K562 (cell line): ENCODE measurements around the gene PRF1. TPM values are rescaled to one million over a fixed set of nuclear protein-coding genes. Genes with fewer than 3 reads are reported as not detected.
A peak's percentile ranks its signal among the peaks of the same experiment; 100 is the strongest.

Experiments
- BHLHE40 ChIP-seq: IDR thresholded peaks from 2 replicates; pipeline ENCODE4 v1.6.1; 2011; ENCODE audit warnings: low read length, improper control_type of control experiment
- CC2D1A ChIP-seq: fragments of 450-650 bp; IDR thresholded peaks from 2 replicates; pipeline ENCODE4 v1.6.1; 2017; ENCODE audit warnings: mild to moderate bottlenecking
- MYNN ChIP-seq, 2 experiments: sonication (generic); formaldehyde crosslinking in 1 of 2; IDR thresholded peaks; 2 replicates each; pipeline versions ENCODE4 v1.5.0 to v1.6.1; 2016 to 2020; ENCODE audit warnings: antibody characterized with exemption in 1 of 2, missing genetic modification reagents in 1 of 2
- RBM34 ChIP-seq: fragments of 200-400 bp; formaldehyde crosslinking; IDR thresholded peaks from 2 replicates; pipeline ENCODE4 v1.6.1; 2018; ENCODE audit warnings: low read length, borderline replicate concordance; ENCODE audit not compliant: insufficient read depth
- RUNX1 ChIP-seq: sonication (generic); IDR thresholded peaks from 2 replicates; pipeline ENCODE4 v1.6.1; 2016; ENCODE audit warnings: antibody characterized with exemption, low read depth
- SAFB2 ChIP-seq: fragments of 200-400 bp; formaldehyde crosslinking; IDR thresholded peaks from 2 replicates; pipeline ENCODE4 v1.6.1; 2018; ENCODE audit warnings: borderline replicate concordance, low read length, low read depth, moderate library complexity; ENCODE audit not compliant: severe bottlenecking
- SMAD4 ChIP-seq: fragments of 250-450 bp; sonication (Bioruptor Pico); conservative IDR thresholded peaks from 2 replicates; pipeline ENCODE4 v1.8.0; 2021; ENCODE audit warnings: inconsistent platforms, mild to moderate bottlenecking, moderate library complexity
- ZEB2 ChIP-seq: fragments of 450-650 bp; IDR thresholded peaks from 2 replicates; pipeline ENCODE4 v1.6.1; 2016
- ZNF41 ChIP-seq: fragments of 250-450 bp; sonication (Bioruptor Pico); conservative IDR thresholded peaks from 2 replicates; pipeline ENCODE4 v1.4.0; 2020; ENCODE audit warnings: mild to moderate bottlenecking
- polyA plus RNA-seq, 8 experiments: library from polyadenylated mRNA; depleted of rRNA in 4 of 8; stranded (reverse) in 5 of 8; unstranded in 3 of 8; fragments of >200 nt; fragmentation: Nextera tagmentation in 2 of 8; fragmentation: Illumina TruSeq in 1 of 8; extraction: Ambion mirVana in 2 of 8; extraction: Trizol in 1 of 8; gene quantifications; 2 replicates each; pipeline versions ENCODE4 v1.2.1 to v1.2.3, GENCODE V29; 2011 to 2014; ENCODE audit warnings: inconsistent platforms in 1 of 8, missing spikeins in 1 of 8
- total RNA-seq, 7 experiments: library from RNA; depleted of rRNA in 6 of 7; stranded (reverse); fragments of >200 nt in 6 of 7; fragmentation: Illumina TruSeq in 2 of 7; extraction: Trizol in 2 of 7; gene quantifications; 2 replicates each; pipeline versions ENCODE4 v1.2.1 to v1.2.3, GENCODE V29; 2011 to 2021; ENCODE audit warnings: low replicate concordance in 1 of 7
- TF ChIP-seq, protein P1 (sequence below), 2 experiments: fragments of 450-650 bp in 1 of 2; sonication (generic) in 1 of 2; formaldehyde crosslinking in 1 of 2; IDR thresholded peaks; 2 replicates each; pipeline versions ENCODE4 v1.7.1 to v1.9.0; 2016 to 2022; ENCODE audit warnings: inconsistent platforms in 1 of 2, mild to moderate bottlenecking in 1 of 2, missing genetic modification reagents in 1 of 2
- TF ChIP-seq, protein P2 (sequence below): fragments of 250-450 bp; sonication (Bioruptor Pico); IDR thresholded peaks from 2 replicates; pipeline ENCODE4 v1.8.0; 2021; ENCODE audit warnings: mild to moderate bottlenecking, moderate library complexity
- TF ChIP-seq, protein P3 (sequence below): fragments of 450-650 bp; IDR thresholded peaks from 2 replicates; pipeline ENCODE4 v1.6.1; 2018; ENCODE audit not compliant: partially characterized antibody

Gene PRF1
- total and polyA plus RNA-seq, 9 of the 15 experiments (the other 6 are each of a cell fraction or from before 2014, with no cell fraction given): 3.8 to 8.6 (median 6.3) TPM

DNA sequence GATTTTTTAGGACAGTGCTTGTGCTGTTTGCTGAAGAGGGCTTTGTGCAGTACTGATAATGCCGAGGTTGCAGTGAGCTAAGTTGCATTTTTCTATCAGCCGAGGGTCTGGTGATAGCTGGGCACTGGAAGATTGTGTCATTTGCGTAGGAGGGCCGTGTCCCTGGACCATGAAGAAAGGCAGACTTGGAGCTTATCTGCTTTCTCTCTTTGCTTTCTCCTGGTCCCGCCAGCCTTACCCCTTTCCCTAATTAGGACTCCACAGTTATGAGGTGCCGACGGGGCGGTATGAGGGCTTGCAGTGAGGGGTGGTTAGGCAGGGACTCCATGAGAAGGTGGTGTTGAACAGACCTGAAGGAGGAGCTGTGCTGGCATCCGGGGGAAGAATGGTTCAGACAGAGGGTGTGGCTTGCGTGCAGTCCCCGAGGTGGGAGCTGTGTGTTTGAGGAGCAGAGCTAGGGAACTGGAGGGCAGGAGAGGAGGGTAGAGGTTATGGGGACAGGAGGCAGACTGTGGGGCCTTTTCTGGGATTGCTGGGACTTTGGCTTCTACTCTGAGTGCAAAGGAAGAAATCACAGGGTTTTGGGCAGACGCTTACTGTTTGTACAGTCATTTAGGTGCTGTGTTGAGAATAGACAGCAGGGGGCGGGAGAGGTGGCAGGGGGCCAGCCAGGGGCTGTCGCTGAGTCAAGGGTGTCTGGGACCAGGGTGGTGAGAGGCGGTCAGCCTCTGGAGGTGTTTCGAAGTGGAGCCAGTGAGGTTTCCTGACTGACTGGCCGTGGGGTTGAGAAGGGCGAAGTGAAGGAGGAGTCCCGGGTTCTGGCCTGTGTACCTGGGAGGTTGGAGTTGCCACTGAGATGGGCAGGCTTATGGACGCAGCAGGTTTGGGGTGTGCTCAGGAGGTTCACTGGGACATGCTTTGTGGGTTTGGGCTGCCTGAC lies 43.4 kb downstream of the PRF1 start (continued):
- TF ChIP-seq, protein P1, sequence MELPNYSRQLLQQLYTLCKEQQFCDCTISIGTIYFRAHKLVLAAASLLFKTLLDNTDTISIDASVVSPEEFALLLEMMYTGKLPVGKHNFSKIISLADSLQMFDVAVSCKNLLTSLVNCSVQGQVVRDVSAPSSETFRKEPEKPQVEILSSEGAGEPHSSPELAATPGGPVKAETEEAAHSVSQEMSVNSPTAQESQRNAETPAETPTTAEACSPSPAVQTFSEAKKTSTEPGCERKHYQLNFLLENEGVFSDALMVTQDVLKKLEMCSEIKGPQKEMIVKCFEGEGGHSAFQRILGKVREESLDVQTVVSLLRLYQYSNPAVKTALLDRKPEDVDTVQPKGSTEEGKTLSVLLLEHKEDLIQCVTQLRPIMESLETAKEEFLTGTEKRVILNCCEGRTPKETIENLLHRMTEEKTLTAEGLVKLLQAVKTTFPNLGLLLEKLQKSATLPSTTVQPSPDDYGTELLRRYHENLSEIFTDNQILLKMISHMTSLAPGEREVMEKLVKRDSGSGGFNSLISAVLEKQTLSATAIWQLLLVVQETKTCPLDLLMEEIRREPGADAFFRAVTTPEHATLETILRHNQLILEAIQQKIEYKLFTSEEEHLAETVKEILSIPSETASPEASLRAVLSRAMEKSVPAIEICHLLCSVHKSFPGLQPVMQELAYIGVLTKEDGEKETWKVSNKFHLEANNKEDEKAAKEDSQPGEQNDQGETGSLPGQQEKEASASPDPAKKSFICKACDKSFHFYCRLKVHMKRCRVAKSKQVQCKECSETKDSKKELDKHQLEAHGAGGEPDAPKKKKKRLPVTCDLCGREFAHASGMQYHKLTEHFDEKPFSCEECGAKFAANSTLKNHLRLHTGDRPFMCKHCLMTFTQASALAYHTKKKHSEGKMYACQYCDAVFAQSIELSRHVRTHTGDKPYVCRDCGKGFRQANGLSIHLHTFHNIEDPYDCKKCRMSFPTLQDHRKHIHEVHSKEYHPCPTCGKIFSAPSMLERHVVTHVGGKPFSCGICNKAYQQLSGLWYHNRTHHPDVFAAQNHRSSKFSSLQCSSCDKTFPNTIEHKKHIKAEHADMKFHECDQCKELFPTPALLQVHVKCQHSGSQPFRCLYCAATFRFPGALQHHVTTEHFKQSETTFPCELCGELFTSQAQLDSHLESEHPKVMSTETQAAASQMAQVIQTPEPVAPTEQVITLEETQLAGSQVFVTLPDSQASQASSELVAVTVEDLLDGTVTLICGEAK (IDR thresholded peaks at IDR 0.05): peak; percentile 38; the same call in 1 of the 2 replicates
- TF ChIP-seq, protein P1 (CRISPR knock-in tag; IDR thresholded peaks at IDR 0.05): no peak
- TF ChIP-seq CC2D1A (peak; percentile 78), ZNF41 (CRISPR knock-in tag) (no peak), RBM34 (no peak), RUNX1 (no peak), SMAD4 (CRISPR knock-in tag) (peak; percentile 79), ZEB2 (peak; percentile 79), SAFB2 (no peak), MYNN (IDR thresholded peaks at IDR 0.05) (peak; percentile 84), MYNN (CRISPR knock-in tag; IDR thresholded peaks at IDR 0.05) (no peak), BHLHE40 (peak; percentile 85)
- TF ChIP-seq, protein P2, sequence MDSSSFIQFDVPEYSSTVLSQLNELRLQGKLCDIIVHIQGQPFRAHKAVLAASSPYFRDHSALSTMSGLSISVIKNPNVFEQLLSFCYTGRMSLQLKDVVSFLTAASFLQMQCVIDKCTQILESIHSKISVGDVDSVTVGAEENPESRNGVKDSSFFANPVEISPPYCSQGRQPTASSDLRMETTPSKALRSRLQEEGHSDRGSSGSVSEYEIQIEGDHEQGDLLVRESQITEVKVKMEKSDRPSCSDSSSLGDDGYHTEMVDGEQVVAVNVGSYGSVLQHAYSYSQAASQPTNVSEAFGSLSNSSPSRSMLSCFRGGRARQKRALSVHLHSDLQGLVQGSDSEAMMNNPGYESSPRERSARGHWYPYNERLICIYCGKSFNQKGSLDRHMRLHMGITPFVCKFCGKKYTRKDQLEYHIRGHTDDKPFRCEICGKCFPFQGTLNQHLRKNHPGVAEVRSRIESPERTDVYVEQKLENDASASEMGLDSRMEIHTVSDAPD: no peak
- TF ChIP-seq, protein P3, sequence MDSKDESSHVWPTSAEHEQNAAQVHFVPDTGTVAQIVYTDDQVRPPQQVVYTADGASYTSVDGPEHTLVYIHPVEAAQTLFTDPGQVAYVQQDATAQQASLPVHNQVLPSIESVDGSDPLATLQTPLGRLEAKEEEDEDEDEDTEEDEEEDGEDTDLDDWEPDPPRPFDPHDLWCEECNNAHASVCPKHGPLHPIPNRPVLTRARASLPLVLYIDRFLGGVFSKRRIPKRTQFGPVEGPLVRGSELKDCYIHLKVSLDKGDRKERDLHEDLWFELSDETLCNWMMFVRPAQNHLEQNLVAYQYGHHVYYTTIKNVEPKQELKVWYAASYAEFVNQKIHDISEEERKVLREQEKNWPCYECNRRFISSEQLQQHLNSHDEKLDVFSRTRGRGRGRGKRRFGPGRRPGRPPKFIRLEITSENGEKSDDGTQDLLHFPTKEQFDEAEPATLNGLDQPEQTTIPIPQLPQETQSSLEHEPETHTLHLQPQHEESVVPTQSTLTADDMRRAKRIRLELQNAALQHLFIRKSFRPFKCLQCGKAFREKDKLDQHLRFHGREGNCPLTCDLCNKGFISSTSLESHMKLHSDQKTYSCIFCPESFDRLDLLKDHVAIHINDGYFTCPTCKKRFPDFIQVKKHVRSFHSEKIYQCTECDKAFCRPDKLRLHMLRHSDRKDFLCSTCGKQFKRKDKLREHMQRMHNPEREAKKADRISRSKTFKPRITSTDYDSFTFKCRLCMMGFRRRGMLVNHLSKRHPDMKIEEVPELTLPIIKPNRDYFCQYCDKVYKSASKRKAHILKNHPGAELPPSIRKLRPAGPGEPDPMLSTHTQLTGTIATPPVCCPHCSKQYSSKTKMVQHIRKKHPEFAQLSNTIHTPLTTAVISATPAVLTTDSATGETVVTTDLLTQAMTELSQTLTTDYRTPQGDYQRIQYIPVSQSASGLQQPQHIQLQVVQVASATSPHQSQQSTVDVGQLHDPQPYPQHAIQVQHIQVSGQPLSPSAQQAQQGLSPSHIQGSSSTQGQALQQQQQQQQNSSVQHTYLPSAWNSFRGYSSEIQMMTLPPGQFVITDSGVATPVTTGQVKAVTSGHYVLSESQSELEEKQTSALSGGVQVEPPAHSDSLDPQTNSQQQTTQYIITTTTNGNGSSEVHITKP: peak; percentile 31
